Aorta (tissue), 4 donors: Measurements from ENCODE around the gene ITGB2. TPM values are rescaled to one million over a fixed set of nuclear protein-coding genes. Genes with fewer than 3 reads are reported as not detected.

Experiments
- polyA plus RNA-seq, 2 donors: library from polyadenylated mRNA; stranded (reverse); fragments of 200-250 nt; gene quantifications; one replicate each; pipeline ENCODE4 v1.2.3, GENCODE V29; 2013
- total RNA-seq, 2 donors: library from RNA; stranded (reverse); fragmentation: NEBNext Ultra II Directional; extraction: Animal tissue kit (Norgen Biotek cat#: 25700); gene quantifications; one replicate each; pipeline ENCODE4 v1.2.1, GENCODE V29; 2021
- donor health status: healthy with polysubstance abuse.
- donor health status: Bipolar disorder and iron deficiency.
- donor health status: DM: no; HTN: no; CAD: no.
- donor health status: DM: yes; HTN: yes; CAD: no.

The ITGB2 gene
- total and polyA plus RNA-seq, 4 donors, result 6.7 to 110 (median 57.0) TPM

Other genes starting within 250 kb of the ITGB2 start
- not detected for gene KRTAP12-1, start 238.7 kb downstream of the ITGB2 start, total RNA-seq
- gene KRTAP12-1, start 238.7 kb downstream of the ITGB2 start, polyA plus RNA-seq, result not detected
- not detected for gene KRTAP10-12, start 223.7 kb downstream of the ITGB2 start, total RNA-seq
- not detected for gene KRTAP10-12, start 223.7 kb downstream of the ITGB2 start, polyA plus RNA-seq
- gene TSPEAR, start 209.3 kb downstream of the ITGB2 start, total RNA-seq, result not detected
- not detected for gene TSPEAR, start 209.3 kb downstream of the ITGB2 start, polyA plus RNA-seq
- 10 to 100 TPM; 79.5 to 83.6 TPM for gene UBE2G2, start 119.1 kb downstream of the ITGB2 start, total RNA-seq
- gene UBE2G2, start 119.1 kb downstream of the ITGB2 start, polyA plus RNA-seq, result 10 to 100 TPM; 46.8 to 60.0 TPM
- gene SUMO3, start 102.8 kb downstream of the ITGB2 start, total RNA-seq, result 10 to 100 TPM; 63.2 to 68.9 TPM
- gene SUMO3, start 102.8 kb downstream of the ITGB2 start, polyA plus RNA-seq, result 10 to 100 TPM; 35.7 to 88.0 TPM
- 100 to 1,000 TPM; 268 to 271 TPM for gene PTTG1IP, start 47.2 kb downstream of the ITGB2 start, total RNA-seq
- 100 to 1,000 TPM; 103 to 191 TPM for gene PTTG1IP, start 47.2 kb downstream of the ITGB2 start, polyA plus RNA-seq
- gene SLX9, start 19.1 kb upstream of the ITGB2 start, total RNA-seq, result 10 to 100 TPM; 21.5 to 29.6 TPM
- 10 to 100 TPM; 17.3 to 19.2 TPM for gene SLX9, start 19.1 kb upstream of the ITGB2 start, polyA plus RNA-seq
- 100 to 1,000 TPM in 1 of 2 donors, 10 to 100 TPM in 1; 87.9 to 224 TPM for gene ADARB1, start 153.7 kb upstream of the ITGB2 start, total RNA-seq
- gene ADARB1, start 153.7 kb upstream of the ITGB2 start, polyA plus RNA-seq, result 10 to 100 TPM; 54.7 to 93.3 TPM